MM.1S (cell line): ENCODE measurements around the gene MYADML2.

Source experiments
- DNase-seq: peaks from one replicate; pipeline ENCODE4 v3.0.0-alpha.2; 2015
- H2AFZ ChIP-seq: fragments of 300-600 bp; sonication (generic); 2 replicates; pipeline ENCODE4 v1.6.0; 2016; ENCODE audit warnings: antibody characterized with exemption, low read length
- H3F3A ChIP-seq: fragments of 300-600 bp; sonication (generic); 2 replicates; pipeline ENCODE4 v1.6.1; 2016; ENCODE audit warnings: mild to moderate bottlenecking, antibody characterized with exemption, low read length, moderate library complexity, mixed read lengths; ENCODE audit not compliant: insufficient read depth
- H3K27ac ChIP-seq: fragments of 300-600 bp; sonication (generic); 2 replicates; pipeline ENCODE4 v1.5.1; 2016; ENCODE audit warnings: mild to moderate bottlenecking, low read length
- H3K27me3 ChIP-seq: fragments of 300-600 bp; sonication (generic); replicated peaks from 2 replicates; pipeline ENCODE4 v1.6.0; 2016; ENCODE audit warnings: low read length; ENCODE audit not compliant: insufficient read depth
- H3K36me3 ChIP-seq: fragments of 300-600 bp; sonication (generic); replicated peaks from 2 replicates; pipeline ENCODE4 v1.6.1; 2016; ENCODE audit warnings: mild to moderate bottlenecking, low read length, mixed read lengths; ENCODE audit not compliant: insufficient read depth
- H3K4me1 ChIP-seq: fragments of 300-600 bp; sonication (generic); 2 replicates; pipeline ENCODE4 v1.6.1; 2016; ENCODE audit warnings: low read length, mixed read lengths
- H3K4me2 ChIP-seq: fragments of 300-600 bp; sonication (generic); 2 replicates; pipeline ENCODE4 v1.6.0; 2016; ENCODE audit warnings: low read depth, low read length
- H3K4me3 ChIP-seq: fragments of 300-600 bp; sonication (generic); 2 replicates; pipeline ENCODE4 v1.5.1; 2016; ENCODE audit warnings: low read length, mixed read lengths
- H3K79me2 ChIP-seq: fragments of 300-600 bp; sonication (generic); 2 replicates; pipeline ENCODE4 v1.6.1; 2016; ENCODE audit warnings: mixed run types, low read length, mixed read lengths
- H3K9ac ChIP-seq: fragments of 300-600 bp; sonication (generic); 2 replicates; pipeline ENCODE4 v1.6.1; 2016; ENCODE audit warnings: low read length, mixed read lengths
- H3K9me2 ChIP-seq: fragments of 300-600 bp; sonication (generic); replicated peaks from 2 replicates; pipeline ENCODE4 v1.6.1; 2016; ENCODE audit warnings: mild to moderate bottlenecking, low read length, mixed read lengths; ENCODE audit not compliant: insufficient read depth
- H3K9me3 ChIP-seq: fragments of 300-600 bp; sonication (generic); replicated peaks from 2 replicates; pipeline ENCODE4 v1.6.1; 2016; ENCODE audit warnings: mild to moderate bottlenecking, low read length, mixed read lengths; ENCODE audit not compliant: insufficient read depth
- H4K20me1 ChIP-seq: fragments of 300-600 bp; sonication (generic); 2 replicates; pipeline ENCODE4 v1.6.1; 2016; ENCODE audit warnings: mild to moderate bottlenecking, low read length, moderate library complexity, mixed read lengths; ENCODE audit not compliant: insufficient read depth
- CTCF ChIP-seq: fragments of 300-600 bp; sonication (generic); IDR thresholded peaks from 2 replicates; pipeline ENCODE4 v1.5.1; 2016; ENCODE audit warnings: antibody characterized with exemption, low read length, mixed read lengths
- EZH2 ChIP-seq: fragments of 300-600 bp; sonication (generic); optimal IDR thresholded peaks from 2 replicates; pipeline ENCODE3; 2017; ENCODE audit warnings: low read depth, mild to moderate bottlenecking, antibody characterized with exemption, low read length, mixed read lengths
- EZH2phosphoT487 ChIP-seq: fragments of 300-600 bp; sonication (generic); IDR thresholded peaks from 2 replicates; pipeline ENCODE4 v1.6.1; 2018; ENCODE audit warnings: antibody characterized with exemption, low read length

The MYADML2 gene

GRCh38 chr17:81907219-81908145 is 39.6 kb downstream of the MYADML2 start:
- H3K4me1 ChIP-seq: peaks cover 7% of the 10 kb centered on the region
- H3K9ac ChIP-seq: no peak overlapping the region
- no peaks in the 10 kb centered on the region for H3K27me3 ChIP-seq
- TF ChIP-seq CTCF (0 out of 2 replicates have a peak, but pooled peaks have one; percentile 7), EZH2 (no peak), EZH2phosphoT487 (no peak)
- H3K4me2 ChIP-seq: no peak overlapping the region
- H2AFZ ChIP-seq: no peak overlapping the region
- no peaks in the 10 kb centered on the region; the same call in 1 of the 2 replicates for H3F3A ChIP-seq
- H3K79me2 ChIP-seq: peaks cover 18% of the 10 kb centered on the region
- no peak overlapping the region for H3K27ac ChIP-seq
- H3K4me3 ChIP-seq: no peak overlapping the region
- H3K36me3 ChIP-seq: 0 out of 2 replicates have a peak, but pooled peaks cover 6% of the 10 kb centered on the region
- no peaks in the 10 kb centered on the region for H3K9me2 ChIP-seq
- no peaks in the 10 kb centered on the region for H4K20me1 ChIP-seq
- no peaks in the 10 kb centered on the region for H3K9me3 ChIP-seq
- DNase-seq: no peak

- peaks cover 18% of the 10 kb centered on the region for H3K79me2 ChIP-seq
- H3K36me3 ChIP-seq: no peaks in the 10 kb centered on the region
- TF ChIP-seq EZH2phosphoT487: no peak
- peak; percentile 15; the same call in 1 of the 2 replicates for TF ChIP-seq CTCF
- no peak overlapping the region for H2AFZ ChIP-seq
- H3K9me3 ChIP-seq: no peaks in the 10 kb centered on the region
- no peaks in the 10 kb centered on the region for H4K20me1 ChIP-seq
- no peak for DNase-seq
- H3K4me2 ChIP-seq: no peak overlapping the region
- H3K9ac ChIP-seq: no peak overlapping the region
- H3K27ac ChIP-seq: no peak overlapping the region
- no peaks in the 10 kb centered on the region; the same call in 1 of the 2 replicates for H3K27me3 ChIP-seq
- no peaks in the 10 kb centered on the region; the same call in 1 of the 2 replicates for H3F3A ChIP-seq
- peaks cover 7% of the 10 kb centered on the region for H3K4me1 ChIP-seq
- no peak overlapping the region for H3K4me3 ChIP-seq
- no peaks in the 10 kb centered on the region for H3K9me2 ChIP-seq
Measured at GRCh38 chr17:81906476-81907218, 40.4 kb downstream of the MYADML2 start.

- peaks cover 18% of the 10 kb centered on the region for H3K79me2 ChIP-seq
- H4K20me1 ChIP-seq: no peaks in the 10 kb centered on the region
- no peak overlapping the region for H3K27ac ChIP-seq
- H3K9me3 ChIP-seq: no peaks in the 10 kb centered on the region
- H2AFZ ChIP-seq: no peak overlapping the region
- H3K9me2 ChIP-seq: no peaks in the 10 kb centered on the region
- H3K9ac ChIP-seq: no peak overlapping the region
- H3K4me3 ChIP-seq: no peak overlapping the region
- H3F3A ChIP-seq: no peaks in the 10 kb centered on the region; the same call in 1 of the 2 replicates
- H3K4me1 ChIP-seq: peaks cover 7% of the 10 kb centered on the region
- no peak for DNase-seq
- no peak overlapping the region for H3K4me2 ChIP-seq
- H3K36me3 ChIP-seq: no peaks in the 10 kb centered on the region
- H3K27me3 ChIP-seq: no peaks in the 10 kb centered on the region; the same call in 1 of the 2 replicates
- TF ChIP-seq EZH2 (no peak), EZH2phosphoT487 (no peak), CTCF (no peak)
Measured at GRCh38 chr17:81905993-81906392, 41.0 kb downstream of the MYADML2 start.
